HG02798 (cell line): ENCODE data around the gene AREL1.
"Not testable (repeated sequence)": the region's sequence is repeated elsewhere in the genome, so short reads cannot be mapped to it uniquely, and the experiment has no call there.

ENCODE experiments used
- ATAC-seq: cut with Tn5 transposase; IDR thresholded peaks from one replicate; pipeline ENCODE4 v1.9.1; 2021; ENCODE audit warnings: mild to moderate bottlenecking; ENCODE audit not compliant: unreplicated experiment, poor library complexity

AREL1 gene, protein sequence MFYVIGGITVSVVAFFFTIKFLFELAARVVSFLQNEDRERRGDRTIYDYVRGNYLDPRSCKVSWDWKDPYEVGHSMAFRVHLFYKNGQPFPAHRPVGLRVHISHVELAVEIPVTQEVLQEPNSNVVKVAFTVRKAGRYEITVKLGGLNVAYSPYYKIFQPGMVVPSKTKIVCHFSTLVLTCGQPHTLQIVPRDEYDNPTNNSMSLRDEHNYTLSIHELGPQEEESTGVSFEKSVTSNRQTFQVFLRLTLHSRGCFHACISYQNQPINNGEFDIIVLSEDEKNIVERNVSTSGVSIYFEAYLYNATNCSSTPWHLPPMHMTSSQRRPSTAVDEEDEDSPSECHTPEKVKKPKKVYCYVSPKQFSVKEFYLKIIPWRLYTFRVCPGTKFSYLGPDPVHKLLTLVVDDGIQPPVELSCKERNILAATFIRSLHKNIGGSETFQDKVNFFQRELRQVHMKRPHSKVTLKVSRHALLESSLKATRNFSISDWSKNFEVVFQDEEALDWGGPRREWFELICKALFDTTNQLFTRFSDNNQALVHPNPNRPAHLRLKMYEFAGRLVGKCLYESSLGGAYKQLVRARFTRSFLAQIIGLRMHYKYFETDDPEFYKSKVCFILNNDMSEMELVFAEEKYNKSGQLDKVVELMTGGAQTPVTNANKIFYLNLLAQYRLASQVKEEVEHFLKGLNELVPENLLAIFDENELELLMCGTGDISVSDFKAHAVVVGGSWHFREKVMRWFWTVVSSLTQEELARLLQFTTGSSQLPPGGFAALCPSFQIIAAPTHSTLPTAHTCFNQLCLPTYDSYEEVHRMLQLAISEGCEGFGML

DNA sequence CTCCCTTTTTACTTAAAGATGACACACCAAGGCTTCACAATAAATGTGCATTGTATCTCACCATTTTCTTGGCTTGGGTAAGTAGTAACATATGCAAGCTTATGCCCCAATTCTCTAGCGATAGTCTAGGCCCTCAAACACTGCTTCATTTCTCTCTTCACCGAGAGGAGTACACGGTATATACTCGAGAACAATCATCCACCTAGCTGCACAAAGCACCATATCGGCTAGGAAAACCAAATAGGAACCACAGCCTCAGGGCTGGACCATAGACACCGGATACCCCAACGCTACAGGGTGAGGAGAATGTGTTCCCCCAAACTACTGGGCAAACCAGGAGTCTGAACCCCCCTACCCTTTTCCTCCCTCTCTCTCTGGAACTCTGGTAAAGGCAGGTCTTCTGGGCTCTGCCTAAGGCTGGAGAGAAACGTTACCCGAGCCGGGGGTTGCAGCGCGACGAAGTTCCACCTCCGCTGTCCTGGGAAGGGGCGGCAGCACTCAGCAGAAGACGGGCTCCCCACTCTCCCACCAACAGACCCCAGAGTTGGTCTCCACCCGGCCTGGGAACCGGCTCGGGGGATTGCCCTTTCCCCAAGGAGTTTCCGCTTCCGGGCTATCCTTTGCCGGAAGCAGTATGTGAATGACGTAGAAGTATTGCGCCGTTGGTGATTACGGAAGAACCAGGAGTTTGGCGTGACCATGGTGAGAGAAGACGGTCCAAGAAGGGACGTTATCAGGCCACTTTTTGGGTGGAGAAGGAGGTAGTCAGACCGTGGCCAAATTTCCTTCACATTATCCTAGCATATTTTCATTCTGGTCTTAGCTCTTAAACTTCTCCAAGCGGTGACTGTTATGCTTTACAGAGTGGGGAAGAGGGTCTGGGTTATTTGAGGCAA is at the start of gene AREL1, which contains the start of gene FCF1:
TSS of gene AREL1 (minus strand) at position 582 of the 896 bp plus-strand sequence. CDS start 27,465 bp downstream, outside the sequence.
TSS of gene FCF1 (plus strand) at position 646 of the 896 bp plus-strand sequence. CDS start at position 700, 54 bp downstream.
- peak; percentile 97 for ATAC-seq

DNA sequence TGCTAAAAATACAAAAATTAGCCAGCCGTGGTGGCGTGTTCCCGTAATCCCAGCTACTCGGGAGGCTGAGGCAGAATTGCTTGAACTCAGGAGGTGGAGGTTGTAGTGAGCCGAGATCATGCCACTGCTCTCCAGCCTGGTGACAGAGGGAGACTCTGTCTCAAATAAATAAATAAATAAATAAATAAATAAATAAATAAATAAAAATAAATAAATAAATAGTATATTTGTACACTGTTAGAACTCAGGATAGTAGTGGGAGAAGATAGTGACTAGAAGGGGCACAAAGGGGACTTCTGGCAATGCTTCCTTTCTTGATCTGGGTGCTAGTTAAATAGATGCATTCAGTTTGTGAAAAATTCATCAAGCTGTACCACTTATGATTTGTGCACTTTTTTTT is 45.6 kb upstream of the AREL1 start:
- not testable (repeated sequence) for ATAC-seq

DNA sequence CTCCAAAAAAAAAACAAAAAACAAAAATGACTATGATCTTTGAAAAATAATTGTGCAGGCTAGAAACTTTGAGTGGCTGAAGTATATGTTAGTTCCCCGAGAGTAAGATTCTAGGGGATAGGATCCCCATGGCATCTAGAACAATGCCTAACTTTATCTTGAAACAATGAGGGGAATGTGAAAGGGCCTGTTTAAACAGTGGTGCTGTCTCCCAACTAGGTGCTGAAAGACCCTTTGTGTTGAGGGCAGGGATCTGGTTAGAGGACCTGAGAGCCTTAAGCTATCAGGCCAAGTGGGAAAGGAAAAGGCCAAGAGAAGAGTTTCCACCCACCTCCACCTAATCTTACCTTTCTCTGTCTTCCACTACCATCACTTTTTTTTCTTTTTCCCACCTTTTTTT is 43.4 kb upstream of the AREL1 start:
- no peak for ATAC-seq

DNA sequence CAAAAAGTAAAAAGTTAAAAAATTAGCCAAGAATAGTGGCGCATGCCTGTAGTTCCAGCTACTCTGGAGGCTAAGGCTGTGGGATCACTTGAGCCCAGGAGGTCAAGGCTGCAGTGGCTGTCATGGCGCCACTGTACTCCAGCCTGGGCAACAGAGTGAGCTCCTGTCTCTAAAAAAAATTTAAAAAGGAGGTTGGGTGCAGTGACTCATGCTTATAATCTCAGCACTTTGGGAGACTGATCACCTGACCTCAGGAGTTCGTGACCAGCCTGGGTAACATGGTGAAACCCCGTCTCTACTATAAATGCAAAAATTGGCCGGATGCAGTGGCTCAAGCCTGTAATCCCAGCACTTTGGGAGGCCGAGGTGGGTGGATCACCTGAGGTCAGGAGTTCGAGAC is 42.0 kb upstream of the AREL1 start:
- ATAC-seq = no peak

DNA sequence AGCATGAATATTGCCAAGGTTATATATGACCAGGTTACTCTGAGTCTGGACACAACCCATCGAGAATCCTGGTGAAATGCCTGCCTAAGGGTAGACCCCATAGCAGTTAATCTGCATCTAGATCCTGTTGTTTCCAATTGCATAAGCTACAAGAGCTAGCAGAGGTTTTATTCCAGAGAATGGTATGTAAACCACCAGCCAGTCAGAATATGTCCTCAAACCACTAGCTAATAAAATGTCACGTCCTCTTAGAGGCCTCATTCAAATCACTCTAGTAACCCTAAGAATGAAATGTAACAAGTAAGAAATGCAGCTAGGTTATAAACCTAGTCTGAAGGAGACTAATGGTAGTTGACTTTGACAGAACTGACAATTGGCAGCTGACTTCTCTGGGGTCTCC is 41.3 kb upstream of the AREL1 start:
- no peak for ATAC-seq

DNA sequence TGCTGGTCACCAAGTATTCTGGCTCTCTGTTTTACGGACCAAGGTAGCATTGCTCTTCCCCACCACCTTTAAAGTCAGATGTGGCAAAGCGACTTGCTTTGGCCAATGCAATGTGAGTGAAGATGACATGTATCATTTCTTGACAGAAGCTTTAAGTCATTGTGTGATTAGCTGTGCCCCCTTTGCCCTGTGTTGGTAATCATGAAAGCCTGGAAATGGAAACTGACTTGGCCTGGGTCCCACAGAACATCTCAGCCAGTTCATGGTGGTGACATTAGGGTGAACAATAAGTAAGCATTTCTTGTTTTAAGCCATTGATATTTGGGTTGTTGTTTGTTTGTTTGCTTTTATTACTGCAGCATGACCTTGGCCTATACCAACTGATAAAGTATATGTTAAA is 34.4 kb upstream of the AREL1 start:
- ATAC-seq = no peak

DNA sequence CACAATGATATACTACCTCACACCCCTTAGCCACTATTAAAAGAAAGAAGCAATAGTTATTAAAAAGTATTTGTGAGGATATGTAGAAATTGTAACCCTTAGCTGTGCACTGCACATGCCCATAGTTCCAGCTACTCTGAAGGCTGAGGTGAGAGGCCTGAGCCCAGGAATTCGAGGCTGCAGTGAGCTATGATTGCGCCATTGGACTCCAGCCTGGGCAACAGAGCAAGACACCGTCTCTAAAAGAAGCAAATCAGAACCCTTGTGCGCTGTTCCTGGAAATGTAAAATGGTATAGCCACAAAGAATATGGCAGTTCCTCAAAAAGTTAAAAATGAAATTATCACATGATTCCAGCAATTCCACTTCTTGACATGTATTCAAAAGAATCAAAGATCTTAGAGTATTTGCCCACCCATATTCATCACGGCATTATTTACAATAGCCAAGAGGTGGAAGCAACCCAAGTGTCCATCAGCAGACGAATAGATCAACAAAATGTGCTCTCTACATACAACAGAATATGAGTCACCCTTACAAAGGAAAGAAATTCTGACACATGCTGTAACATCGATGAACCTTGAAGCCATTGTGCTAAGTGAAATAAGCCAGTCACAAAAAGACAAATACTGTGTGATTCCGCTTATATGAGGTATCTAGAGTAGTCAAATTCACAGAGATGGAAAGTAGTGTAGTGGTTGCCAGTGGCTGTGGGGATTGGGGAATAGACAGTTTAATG is 26.6 kb upstream of the AREL1 start:
- no peak for ATAC-seq

DNA sequence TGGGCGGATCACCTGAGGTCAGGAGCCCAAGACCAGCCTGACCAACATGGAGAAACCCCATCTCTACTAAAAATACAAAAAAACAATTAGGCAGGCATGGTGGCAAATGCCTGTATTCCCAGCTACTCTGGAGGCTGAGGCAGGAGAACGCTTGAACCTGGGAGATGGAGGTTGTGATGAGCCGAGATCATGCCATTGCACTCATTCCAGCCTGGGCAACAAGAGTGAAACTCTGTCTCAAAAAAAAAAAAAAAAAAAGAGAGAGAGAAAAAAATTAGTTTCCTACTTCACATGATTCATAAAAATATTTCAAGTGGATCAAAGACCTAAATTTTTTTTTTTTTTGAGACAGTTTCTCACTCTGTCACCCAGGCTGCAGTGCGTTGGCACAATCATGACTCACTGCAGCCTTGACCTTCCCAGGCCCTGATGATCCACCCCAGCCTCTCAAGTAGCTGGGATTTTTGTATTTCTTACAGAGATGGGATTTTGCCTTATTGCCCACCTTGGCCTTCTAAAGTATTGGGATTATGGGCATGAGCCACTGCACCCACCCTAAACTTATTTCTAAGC is 25.0 kb upstream of the AREL1 start:
- ATAC-seq = no peak

DNA sequence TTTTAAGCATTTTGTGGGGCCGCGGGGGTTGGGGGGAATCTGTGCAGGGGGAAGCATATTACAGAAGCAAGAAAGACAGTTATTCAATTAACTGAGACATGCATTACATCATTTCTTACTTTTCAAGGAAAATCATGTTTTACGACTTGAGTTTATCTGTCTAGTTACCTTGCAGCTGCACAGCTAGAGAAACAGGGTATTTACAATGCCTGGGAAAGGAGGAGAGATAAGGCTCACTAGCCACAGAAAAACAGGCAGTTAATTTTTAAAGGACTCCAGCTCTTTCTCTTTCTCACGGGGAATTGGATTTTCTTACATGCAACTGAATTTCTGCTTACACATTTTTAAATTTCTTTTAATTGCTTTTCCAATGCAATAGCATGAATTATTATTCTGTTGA is 22.2 kb upstream of the AREL1 start:
- no peak for ATAC-seq

DNA sequence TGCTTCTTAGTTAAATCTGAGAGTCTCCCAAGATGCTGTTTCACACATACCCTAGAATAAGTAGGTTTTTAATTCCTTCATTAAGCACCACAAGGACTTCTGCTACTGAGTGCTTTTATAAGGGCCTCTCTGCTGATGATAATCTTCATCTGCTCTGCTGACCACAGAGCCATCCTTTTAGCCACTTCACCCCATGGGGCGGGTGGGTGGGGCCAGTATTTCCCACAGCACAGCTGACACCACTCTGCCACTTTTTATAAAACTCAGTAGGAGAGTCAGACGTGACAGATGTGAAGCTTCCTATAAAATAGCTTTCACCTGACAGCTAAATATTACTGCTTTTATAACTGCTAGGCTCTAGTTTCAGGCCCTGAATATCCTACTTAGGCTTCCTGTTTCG is 20.3 kb upstream of the AREL1 start:
- ATAC-seq = no peak

DNA sequence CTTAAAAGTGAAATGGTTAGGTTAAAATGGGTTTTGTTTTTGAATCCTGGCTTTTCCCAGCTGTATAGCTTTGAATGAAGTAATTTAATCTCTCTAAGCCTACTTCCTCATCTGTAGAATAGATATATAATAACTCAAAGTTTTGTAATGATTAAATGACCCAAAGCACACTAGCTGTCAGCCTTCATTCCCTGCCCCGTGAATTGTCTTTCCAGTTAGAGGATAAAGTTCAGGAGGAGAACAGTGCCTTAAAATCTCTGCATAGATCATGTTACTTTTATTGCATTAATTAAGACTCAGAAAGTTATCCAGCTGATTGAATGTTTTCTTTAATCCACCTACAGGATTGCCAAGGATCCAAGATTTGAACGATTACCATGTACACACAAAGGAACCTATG is 19.5 kb upstream of the AREL1 start:
- no peak for ATAC-seq

DNA sequence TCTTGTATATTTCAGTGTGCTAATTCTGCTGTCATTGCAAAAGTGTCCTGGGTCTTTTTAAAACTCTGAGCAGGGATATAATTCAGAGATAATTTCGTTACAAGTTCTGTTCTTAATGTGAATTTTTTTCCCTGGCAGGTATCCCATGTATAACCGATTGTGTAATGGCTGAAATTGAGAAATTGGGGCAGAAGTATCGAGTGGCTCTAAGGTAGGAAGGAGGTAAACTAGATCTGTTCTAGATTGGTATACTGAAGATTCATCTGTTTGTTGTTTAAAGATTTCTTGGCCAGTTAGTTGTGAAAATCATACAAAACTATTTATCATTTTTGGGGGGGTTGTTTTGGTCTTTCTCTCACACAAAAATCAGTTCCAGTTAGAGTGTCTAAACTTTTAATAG is 10.3 kb upstream of the AREL1 start:
- no peak for ATAC-seq

DNA sequence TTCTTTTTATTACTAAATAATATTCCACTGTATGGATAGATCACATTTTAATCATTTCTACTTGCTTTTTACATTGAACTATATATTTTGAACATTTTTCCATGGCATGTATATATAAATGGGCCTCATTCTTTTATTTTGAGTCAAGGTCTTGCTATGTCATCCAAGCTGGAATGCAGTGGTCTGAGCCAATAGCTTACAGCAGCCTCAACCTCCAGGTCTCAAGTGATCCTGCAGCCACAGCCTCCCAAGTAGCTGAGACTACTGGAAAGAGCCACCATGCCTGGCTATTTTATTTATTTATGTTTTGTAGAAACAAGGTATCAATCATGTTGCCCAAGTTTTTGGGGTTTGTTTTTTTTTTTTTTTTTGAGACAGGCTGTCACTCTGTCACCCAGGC is 7.6 kb upstream of the AREL1 start:
- ATAC-seq = no peak

DNA sequence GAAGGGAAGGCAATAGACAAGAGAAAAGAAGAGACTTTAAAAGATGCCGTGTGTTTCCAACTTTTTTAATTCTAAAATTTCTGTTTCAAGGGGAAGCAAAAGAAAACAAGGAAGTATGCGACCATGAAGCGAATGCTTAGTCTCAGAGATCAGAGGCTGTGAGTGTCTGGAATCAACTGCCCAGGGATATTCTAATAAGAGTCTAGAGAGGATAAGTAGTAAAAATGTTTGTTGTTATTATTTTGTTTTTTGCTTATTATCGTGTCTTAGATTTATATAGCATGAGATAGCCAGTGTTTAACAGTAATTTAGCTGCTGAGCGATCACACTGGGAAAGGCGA is 485 bp upstream of the AREL1 start:
- ATAC-seq = no peak

DNA sequence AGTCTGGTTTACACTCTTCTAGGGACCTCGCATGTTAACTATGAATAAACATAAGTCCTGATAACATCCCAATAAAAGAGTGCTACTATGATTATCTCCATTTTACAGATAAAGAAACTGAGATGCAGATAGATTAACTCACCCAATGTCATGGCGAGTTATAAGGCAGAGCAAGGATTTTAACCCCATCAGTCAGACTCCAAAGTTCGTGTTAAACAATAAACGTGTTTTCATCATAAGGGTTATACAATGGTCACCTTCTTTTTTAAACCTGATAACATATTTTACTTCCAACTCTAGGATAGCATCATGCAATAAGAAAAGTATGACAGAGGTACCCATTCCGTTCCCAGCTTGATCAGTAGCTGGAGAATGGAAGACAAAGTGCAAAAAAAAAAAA is 1.2 kb downstream of the AREL1 start:
- no peak for ATAC-seq

DNA sequence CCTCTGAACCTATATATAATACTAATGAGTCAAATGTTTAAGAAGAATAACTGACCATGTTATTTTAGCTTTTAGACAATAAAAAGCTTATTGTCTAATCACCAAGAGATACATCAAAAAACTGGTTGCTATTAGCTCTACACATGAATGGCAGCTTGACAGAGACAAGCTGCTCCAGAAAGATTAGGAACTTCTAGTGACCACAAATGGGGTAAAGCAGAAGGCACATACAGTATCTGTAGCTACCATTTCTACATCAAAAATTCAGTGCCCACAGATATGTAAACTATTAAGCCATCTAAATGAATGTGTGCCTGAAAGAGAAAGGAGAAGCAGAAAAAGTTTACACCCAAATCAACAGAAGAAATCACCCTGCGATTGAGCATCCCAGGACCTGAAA is 2.4 kb downstream of the AREL1 start:
- no peak for ATAC-seq

DNA sequence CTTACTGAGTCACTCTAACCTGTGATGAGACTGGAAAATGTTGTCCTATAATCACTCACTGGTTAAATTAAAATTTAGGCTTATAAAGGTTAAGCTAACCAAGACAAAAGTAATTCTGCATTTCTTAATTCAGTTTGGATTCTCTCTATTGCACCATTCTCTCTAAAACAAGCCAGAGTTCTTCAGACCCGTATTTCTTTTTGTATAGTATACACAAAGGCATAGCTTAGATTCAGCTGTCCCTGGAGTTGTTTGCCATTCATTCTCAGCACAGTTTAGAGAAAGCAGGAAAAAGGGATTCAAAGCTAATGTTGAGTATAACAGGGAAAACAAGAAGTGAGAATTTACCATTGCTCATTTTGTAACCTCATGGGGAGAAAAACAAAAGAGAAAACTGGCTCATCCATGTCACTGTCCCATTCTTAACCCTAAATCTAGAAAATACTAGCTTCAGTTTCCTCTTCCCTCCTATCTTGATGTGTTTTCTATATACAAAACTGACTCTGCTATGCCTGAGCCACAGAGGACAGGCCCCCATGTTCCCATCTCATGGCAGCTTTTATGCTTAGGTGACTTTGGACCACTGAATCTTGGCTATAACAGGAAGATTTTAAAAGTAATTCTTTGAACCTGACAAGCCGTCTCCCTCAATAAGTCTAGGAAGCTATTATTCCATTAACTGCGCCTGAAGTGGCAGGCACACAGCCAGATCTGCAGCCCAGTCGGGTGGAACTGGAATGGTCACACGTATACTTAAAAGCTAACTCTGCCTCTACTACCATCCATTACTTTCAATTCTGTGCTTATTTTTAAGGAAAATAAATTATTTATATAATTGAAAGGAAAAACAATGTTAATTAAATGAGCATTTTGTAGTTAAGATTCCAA is 7.0 kb downstream of the AREL1 start:
- ATAC-seq = no peak

DNA sequence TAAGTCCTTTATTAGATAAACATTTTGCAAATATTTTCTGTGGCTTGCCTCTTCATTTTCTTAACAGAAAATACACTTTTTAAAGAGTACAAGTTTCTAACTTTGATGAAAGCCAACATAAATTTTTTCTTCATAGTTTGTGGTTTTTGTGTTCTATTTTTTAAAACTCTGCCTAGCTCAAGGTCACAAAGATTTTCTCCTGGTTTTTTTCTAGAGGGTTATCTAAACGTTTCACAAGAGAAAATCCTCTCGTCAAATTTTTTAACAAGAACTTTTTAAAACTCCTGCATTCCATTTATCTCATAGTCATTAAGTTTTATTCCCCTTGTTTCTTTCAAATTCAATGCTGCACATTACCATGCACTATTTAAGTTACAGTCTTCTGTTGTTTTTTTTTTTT is 8.2 kb downstream of the AREL1 start:
- ATAC-seq = no peak

DNA sequence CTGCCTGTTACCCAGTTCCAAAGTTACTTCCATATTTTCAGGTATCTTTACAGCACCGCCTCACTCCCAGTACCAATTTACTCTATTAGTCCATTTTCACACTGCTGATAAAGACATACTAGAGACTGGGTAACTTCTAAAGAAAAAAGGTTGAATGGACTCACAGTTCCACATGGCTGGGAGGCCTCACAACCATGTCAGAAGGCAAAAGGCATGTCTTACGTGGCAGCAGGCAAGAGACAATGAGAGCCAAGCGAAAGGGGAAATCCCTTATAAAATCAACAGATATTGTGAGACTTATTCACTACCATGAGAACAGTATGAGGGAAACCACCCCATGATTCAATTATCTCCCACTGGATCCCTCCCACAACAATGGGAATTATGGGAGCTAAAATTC is 9.8 kb downstream of the AREL1 start:
- ATAC-seq = no peak
